GM12891 (cell line): ENCODE measurements around the gene TFAP2B.

Source experiments
- PAX5 ChIP-seq: IDR thresholded peaks from 2 replicates; pipeline ENCODE4 v1.6.1; 2011; ENCODE audit warnings: low read length, moderate library complexity, mild to moderate bottlenecking; ENCODE audit not compliant: insufficient read depth, severe bottlenecking
- POLR2A ChIP-seq: IDR thresholded peaks from 2 replicates; pipeline ENCODE4 v1.6.1; 2011; ENCODE audit warnings: low read depth, low read length, control low read depth
- POLR2AphosphoS5 ChIP-seq: IDR thresholded peaks from 2 replicates; pipeline ENCODE4 v1.6.1; 2011; ENCODE audit warnings: low read depth, low read length, control low read depth
- POU2F2 ChIP-seq: IDR thresholded peaks from 2 replicates; pipeline ENCODE4 v1.6.1; 2011; ENCODE audit warnings: low read depth, mild to moderate bottlenecking, control low read depth, low read length, moderate library complexity
- SPI1 ChIP-seq: IDR thresholded peaks from 2 replicates; pipeline ENCODE4 v1.6.1; 2011; ENCODE audit warnings: low read depth, low read length, control low read depth
- TAF1 ChIP-seq: IDR thresholded peaks from 2 replicates; pipeline ENCODE4 v1.6.1; 2011; ENCODE audit warnings: low read depth, low read length, control low read depth

DNA sequence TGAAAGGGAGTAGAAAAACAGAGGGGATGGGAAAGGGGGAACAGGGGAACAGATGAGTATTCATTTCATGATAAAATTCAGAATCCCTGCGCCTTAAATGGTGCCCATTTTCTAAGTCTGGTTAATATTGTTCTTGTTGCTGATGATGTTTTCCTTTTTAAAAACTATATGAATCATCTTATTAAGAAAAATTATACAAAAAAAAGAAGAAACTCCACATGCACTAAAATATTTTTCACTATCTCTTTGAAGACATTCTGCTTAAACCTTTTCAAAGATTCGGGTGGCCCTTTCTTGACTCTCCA is 1.1 kb upstream of the TFAP2B start:
- TF ChIP-seq TAF1 (no peak), POLR2AphosphoS5 (no peak), POLR2A (no peak), PAX5 (no peak), SPI1 (no peak), POU2F2 (no peak)
